ENCODE results near the gene ZNF175. TPM values are rescaled to one million over a fixed set of nuclear protein-coding genes. Genes with fewer than 3 reads are reported as not detected.

Gene ZNF175
- total RNA-seq, 4 donors from 2014 or later = 11.9 to 27.2 (median 16.0) TPM

GRCh38 chr19:51586103-51586728 lies 15.1 kb downstream of the ZNF175 start:
- H3K36me3 ChIP-seq = peaks cover 0 to 67% (median 11%) of the 10 kb centered on the region in 3 donors

GRCh38 chr19:51586799-51587198 lies 15.7 kb downstream of the ZNF175 start:
- no peaks in the 10 kb centered on the region for H3K27me3 ChIP-seq
- H3K27ac ChIP-seq = no peak overlapping the region
- peaks cover 0 to 21% (median 4%) of the 10 kb centered on the region in 4 donors for H3K9me3 ChIP-seq
- TF ChIP-seq CTCF (IDR thresholded peaks at IDR 0.05) (no peak), POLR2A (IDR thresholded peaks at IDR 0.05) (no peak)
- H3K36me3 ChIP-seq = peaks cover 0 to 61% (median 7%) of the 10 kb centered on the region in 3 donors
- no peaks in the 10 kb centered on the region for H3K4me1 ChIP-seq
- no peak for DNase-seq
- H3K4me3 ChIP-seq = no peak overlapping the region

More at GRCh38 chr19:51586103-51586728, 15.1 kb downstream of the ZNF175 start:
- no peak overlapping the region for H3K27ac ChIP-seq
- no peak overlapping the region for H3K4me3 ChIP-seq
- no peaks in the 10 kb centered on the region for H3K4me1 ChIP-seq
- peaks cover 0 to 21% (median 4%) of the 10 kb centered on the region in 4 donors for H3K9me3 ChIP-seq
- TF ChIP-seq POLR2A (IDR thresholded peaks at IDR 0.05) (no peak), CTCF (IDR thresholded peaks at IDR 0.05) (no peak)
- no peaks in the 10 kb centered on the region for H3K27me3 ChIP-seq
- DNase-seq = no peak

GRCh38 chr19:51587264-51588191 lies 16.4 kb downstream of the ZNF175 start:
- TF ChIP-seq POLR2A (IDR thresholded peaks at IDR 0.05) (no peak), CTCF (IDR thresholded peaks at IDR 0.05) (no peak)
- Histone ChIP-seq H3K27me3 (no peaks in the 10 kb centered on the region), H3K4me3 (no peak overlapping the region), H3K9me3 (peaks cover 0 to 21% (median 4%) of the 10 kb centered on the region in 4 donors), H3K27ac (no peak overlapping the region), H3K36me3 (peaks cover 0 to 54% (median 7%) of the 10 kb centered on the region in 3 donors), H3K4me1 (no peaks in the 10 kb centered on the region)
- no peak for DNase-seq

GRCh38 chr19:51589511-51589910 lies 18.4 kb downstream of the ZNF175 start:
- no peak for DNase-seq
- H3K4me1 ChIP-seq = peaks cover 0 to 13% (median 2%) of the 10 kb centered on the region in 4 donors
- H3K27me3 ChIP-seq = no peaks in the 10 kb centered on the region

More at GRCh38 chr19:51589511-51589910, 18.4 kb downstream of the ZNF175 start:
- TF ChIP-seq POLR2A (IDR thresholded peaks at IDR 0.05) (no peak), CTCF (IDR thresholded peaks at IDR 0.05) (no peak)
- H3K36me3 ChIP-seq = peaks cover 0 to 34% (median 7%) of the 10 kb centered on the region in 3 donors
- no peak overlapping the region for H3K4me3 ChIP-seq
- peaks cover 0 to 21% (median 4%) of the 10 kb centered on the region in 4 donors for H3K9me3 ChIP-seq
- H3K27ac ChIP-seq = no peak overlapping the region
